GM12875 (cell line): ENCODE results near the gene SREBF1.

Experiments used
- H3K4me3 ChIP-seq: one replicate; pipeline ENCODE4 v1.5.1; 2011; ENCODE audit warnings: low read depth, low read length, control low read depth
- TF ChIP-seq, protein P1 (sequence below): IDR thresholded peaks from 2 replicates; pipeline ENCODE4 v1.5.1; 2011; ENCODE audit warnings: low read depth, mild to moderate bottlenecking, control low read depth, inconsistent platforms, low read length, moderate library complexity, borderline replicate concordance; ENCODE audit not compliant: insufficient read depth

Gene SREBF1

GRCh38 chr17:17830269-17830567 lies 6.6 kb downstream of the SREBF1 start:
- TF ChIP-seq, protein P1, sequence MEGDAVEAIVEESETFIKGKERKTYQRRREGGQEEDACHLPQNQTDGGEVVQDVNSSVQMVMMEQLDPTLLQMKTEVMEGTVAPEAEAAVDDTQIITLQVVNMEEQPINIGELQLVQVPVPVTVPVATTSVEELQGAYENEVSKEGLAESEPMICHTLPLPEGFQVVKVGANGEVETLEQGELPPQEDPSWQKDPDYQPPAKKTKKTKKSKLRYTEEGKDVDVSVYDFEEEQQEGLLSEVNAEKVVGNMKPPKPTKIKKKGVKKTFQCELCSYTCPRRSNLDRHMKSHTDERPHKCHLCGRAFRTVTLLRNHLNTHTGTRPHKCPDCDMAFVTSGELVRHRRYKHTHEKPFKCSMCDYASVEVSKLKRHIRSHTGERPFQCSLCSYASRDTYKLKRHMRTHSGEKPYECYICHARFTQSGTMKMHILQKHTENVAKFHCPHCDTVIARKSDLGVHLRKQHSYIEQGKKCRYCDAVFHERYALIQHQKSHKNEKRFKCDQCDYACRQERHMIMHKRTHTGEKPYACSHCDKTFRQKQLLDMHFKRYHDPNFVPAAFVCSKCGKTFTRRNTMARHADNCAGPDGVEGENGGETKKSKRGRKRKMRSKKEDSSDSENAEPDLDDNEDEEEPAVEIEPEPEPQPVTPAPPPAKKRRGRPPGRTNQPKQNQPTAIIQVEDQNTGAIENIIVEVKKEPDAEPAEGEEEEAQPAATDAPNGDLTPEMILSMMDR = no peak
- no peak overlapping the region for H3K4me3 ChIP-seq

GRCh38 chr17:17827826-17828621 lies 8.8 kb downstream of the SREBF1 start:
- no peak overlapping the region for H3K4me3 ChIP-seq
- TF ChIP-seq, protein P1 = no peak

DNA sequence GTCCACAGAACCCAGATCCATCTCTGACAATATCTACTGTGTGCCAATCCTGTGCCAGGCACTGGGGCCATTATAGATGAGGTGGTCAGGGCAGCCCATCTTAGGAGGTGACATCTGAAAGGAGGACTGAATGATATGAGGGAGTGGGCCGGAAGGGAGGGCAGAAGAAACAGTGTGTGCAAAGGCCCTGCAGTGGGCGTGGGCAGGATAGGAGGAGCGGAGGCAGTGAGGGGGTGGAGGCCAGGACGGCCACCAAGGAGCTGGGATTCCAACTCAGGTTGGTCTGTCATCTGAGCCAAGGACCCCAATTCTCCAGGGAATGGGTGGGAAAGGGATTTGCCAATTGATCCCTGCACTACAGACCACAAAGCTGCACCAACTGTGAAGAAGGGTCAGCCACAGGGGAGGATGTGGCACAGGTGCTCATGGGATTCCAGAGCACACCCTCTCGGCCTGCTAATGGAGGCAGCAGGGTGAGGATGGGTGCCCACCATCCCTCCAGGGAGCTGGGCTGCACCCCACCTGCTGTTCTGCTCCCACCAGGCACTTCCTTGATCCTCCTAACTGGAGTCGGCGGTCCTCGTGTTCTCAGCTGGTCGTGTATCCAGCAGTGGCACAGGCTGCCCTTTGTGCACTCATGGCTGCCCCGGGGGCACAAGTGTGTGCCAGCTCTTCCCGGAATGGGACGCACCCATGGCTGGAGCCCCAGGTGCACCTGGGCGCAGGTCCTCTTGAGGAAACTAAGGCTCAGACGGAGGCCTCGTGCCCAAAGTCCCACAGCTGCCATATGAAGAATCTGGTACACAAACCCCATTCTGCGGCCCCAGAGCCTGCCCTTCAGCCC lies 9.6 kb downstream of the SREBF1 start:
- no peak overlapping the region for H3K4me3 ChIP-seq
- TF ChIP-seq, protein P1 = no peak

GRCh38 chr17:17826342-17826713 lies 10.5 kb downstream of the SREBF1 start:
- TF ChIP-seq, protein P1 = no peak
- H3K4me3 ChIP-seq = no peak overlapping the region

DNA sequence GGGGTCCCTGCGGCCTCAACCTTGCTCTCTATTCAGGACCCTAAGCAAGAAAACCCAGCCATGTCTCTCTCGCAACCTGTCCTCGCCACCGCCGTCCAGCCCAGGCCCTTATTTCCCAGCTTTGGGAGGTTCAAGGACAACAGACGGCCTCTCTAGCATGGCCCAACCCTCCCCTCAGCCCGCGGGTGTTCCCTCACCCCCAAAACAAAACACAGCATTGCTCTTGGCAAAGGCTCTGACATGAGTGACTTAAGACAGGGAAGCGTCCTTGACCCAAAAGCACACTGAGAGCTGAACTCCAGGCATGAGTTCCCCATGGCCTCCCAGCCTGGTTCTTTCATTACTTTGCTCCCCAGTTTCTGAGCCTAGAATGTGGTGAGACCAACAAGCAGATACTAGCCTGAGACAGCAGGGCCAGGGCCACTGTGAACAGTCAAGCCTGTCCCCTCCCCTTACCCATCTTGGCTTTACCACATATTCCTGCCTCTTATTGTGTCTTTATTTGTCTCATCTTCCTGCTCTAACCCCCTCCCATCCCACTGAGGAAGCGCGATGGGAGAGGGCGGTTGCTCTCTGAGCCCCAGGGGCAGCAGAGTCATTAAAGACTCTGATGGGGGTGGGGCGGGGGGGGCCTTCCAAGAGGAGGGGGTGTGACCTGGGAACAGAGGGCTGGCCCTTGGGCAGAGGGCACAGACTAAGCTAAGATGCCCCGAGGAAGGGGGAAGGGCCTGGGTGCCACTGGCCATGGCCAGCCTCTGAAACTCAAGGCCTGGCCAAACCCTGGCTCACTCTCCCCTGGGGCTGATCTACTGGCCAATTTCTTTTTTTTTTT lies 11.8 kb downstream of the SREBF1 start:
- H3K4me3 ChIP-seq = no peak overlapping the region
- TF ChIP-seq, protein P1 = no peak

DNA sequence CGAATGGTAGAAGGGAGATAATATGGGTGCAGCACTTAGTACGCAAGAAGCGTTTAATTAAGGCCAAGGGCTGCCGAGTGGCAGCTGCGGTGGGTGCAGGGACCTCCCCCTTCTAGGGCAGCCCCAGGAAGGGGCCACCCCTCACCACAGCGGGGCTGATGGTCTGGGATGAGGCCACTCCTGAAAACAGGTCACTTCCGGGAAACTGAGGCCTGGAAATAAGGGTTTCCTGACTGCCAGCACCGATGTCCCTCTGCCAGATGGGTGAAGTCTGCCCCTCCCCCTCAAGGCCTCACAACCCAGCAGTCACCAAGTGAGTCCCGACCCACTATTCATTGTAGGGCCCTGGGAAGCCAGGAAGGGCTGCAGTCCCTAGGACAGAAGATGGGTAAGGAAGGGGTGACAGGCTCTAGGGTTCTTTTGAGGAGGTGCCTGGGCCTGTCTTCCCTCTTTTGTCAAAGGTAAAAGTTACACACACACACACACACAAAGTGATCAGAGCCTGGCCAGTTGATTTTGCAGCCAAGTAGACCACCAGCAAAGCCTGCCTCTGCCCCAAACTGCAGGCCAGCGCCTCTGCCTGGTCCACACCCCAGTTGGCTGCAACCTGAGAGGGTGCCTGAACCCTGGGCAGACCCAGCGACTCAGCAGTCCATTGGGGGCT lies 12.5 kb downstream of the SREBF1 start:
- H3K4me3 ChIP-seq = peak overlapping the region; percentile 33
- TF ChIP-seq, protein P1 = no peak
